DMS114 treated with DMSO at 0.1 percent for 48 hours (cell line): ENCODE results near the gene CFLAR.

ENCODE experiments used
- DNase-seq: peaks from one replicate; lab custom pipeline; 2025; ENCODE audit not compliant: unreplicated experiment; lab: John Stamatoyannopoulos, UW

The CFLAR gene

GRCh38 chr2:201205515-201205849, 89.5 kb downstream of the CFLAR start:
- no peak for DNase-seq

GRCh38 chr2:201208563-201209252, 92.7 kb downstream of the CFLAR start:
- DNase-seq: no peak

GRCh38 chr2:201215963-201216362, 100.0 kb downstream of the CFLAR start:
- DNase-seq: no peak

GRCh38 chr2:201216918-201217317, 101.0 kb downstream of the CFLAR start:
- DNase-seq: no peak

- no peak for DNase-seq
These were observed 102.8 kb downstream of the CFLAR start for GRCh38 chr2:201218780-201219179.

- no peak for DNase-seq
These were observed 103.5 kb downstream of the CFLAR start for GRCh38 chr2:201219328-201220096.

GRCh38 chr2:201220102-201220570, 104.2 kb downstream of the CFLAR start:
- no peak for DNase-seq

- no peak for DNase-seq
These were observed 107.4 kb downstream of the CFLAR start for GRCh38 chr2:201223089-201224073.
